Lower leg skin (tissue), 3 donors: Measurements from ENCODE around the gene PTPRT.

Source experiments
- POLR2A ChIP-seq, 2 donors: fragments of 450-650 bp; IDR thresholded peaks; one replicate each; pipeline ENCODE4 v1.6.1; 2016 to 2017; ENCODE audit warnings: antibody characterized with exemption in 2 of 2, mild to moderate bottlenecking in 1 of 2, moderate library complexity in 1 of 2
- TF ChIP-seq, protein P1 (sequence below), 3 donors: fragments of 450-650 bp; IDR thresholded peaks; one replicate each; pipeline ENCODE4 v1.5.1; 2016; ENCODE audit warnings: antibody characterized with exemption in 3 of 3, mild to moderate bottlenecking in 3 of 3, moderate library complexity in 2 of 3

DNA sequence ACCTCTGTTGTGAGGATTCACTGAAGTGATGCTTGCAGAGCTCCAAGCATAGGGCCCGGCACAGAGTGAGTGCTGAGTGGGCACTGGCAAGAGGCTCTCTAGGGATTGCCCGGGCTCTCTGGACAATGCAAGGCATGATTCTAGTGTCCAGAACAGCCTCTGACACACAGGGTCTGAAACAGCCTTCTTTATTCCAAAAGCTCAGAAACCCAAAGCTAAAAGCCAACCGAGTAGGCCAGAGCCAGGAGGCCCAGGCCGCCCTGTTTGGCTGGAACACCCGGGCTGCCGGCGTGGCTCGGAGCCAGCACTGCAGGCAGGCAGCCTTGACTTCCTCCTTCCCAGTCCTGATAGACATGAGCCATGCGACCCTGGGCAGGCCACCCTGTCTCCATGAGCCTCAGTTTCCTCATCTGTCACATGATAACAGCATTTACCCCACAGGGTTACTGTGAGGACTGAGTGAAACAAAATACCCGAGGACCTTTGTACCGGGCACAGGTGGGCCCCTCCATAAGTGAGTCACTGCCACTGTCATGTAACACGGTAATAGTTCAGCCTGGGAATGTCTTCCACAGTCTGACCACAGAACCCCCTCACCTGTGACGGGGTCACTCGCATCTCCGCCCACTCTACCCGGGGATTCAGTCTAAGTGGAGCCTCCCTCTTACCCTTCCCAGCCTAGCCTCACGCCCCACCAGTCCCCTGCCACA is 51.5 kb downstream of the PTPRT start:
- TF ChIP-seq, protein P1, sequence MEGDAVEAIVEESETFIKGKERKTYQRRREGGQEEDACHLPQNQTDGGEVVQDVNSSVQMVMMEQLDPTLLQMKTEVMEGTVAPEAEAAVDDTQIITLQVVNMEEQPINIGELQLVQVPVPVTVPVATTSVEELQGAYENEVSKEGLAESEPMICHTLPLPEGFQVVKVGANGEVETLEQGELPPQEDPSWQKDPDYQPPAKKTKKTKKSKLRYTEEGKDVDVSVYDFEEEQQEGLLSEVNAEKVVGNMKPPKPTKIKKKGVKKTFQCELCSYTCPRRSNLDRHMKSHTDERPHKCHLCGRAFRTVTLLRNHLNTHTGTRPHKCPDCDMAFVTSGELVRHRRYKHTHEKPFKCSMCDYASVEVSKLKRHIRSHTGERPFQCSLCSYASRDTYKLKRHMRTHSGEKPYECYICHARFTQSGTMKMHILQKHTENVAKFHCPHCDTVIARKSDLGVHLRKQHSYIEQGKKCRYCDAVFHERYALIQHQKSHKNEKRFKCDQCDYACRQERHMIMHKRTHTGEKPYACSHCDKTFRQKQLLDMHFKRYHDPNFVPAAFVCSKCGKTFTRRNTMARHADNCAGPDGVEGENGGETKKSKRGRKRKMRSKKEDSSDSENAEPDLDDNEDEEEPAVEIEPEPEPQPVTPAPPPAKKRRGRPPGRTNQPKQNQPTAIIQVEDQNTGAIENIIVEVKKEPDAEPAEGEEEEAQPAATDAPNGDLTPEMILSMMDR (IDR thresholded peaks at IDR 0.05): no peak
- TF ChIP-seq POLR2A (IDR thresholded peaks at IDR 0.05): no peak
